GM19193 (cell line): ENCODE measurements around the gene SUPT4H1.

ENCODE experiments used
- POLR2A ChIP-seq: IDR thresholded peaks from 4 replicates; pipeline ENCODE4 v1.6.1; 2011; ENCODE audit not compliant: insufficient read depth, insufficient read length; ENCODE audit errors: extremely low read depth

Gene SUPT4H1

GRCh38 chr17:58351831-58352595, at the start of gene SUPT4H1:
Gene SUPT4H1 (minus strand): TSS chr17:58352201. CDS start chr17:58352135, 66 bp downstream.
- TF ChIP-seq POLR2A, result peak; percentile 95

- no peak for TF ChIP-seq POLR2A
Observed at GRCh38 chr17:58401287-58401686, 49.3 kb upstream of the SUPT4H1 start.

- no peak for TF ChIP-seq POLR2A
Observed at GRCh38 chr17:58400826-58401225, 48.8 kb upstream of the SUPT4H1 start.

- no peak for TF ChIP-seq POLR2A
Observed at GRCh38 chr17:58399974-58400373, 48.0 kb upstream of the SUPT4H1 start.

GRCh38 chr17:58398574-58399266, 46.7 kb upstream of the SUPT4H1 start:
- TF ChIP-seq POLR2A, result no peak

GRCh38 chr17:58396173-58396572, 44.2 kb upstream of the SUPT4H1 start:
- no peak for TF ChIP-seq POLR2A

- TF ChIP-seq POLR2A, result no peak
Observed at GRCh38 chr17:58394534-58395223, 42.7 kb upstream of the SUPT4H1 start.

GRCh38 chr17:58391302-58391984, 39.4 kb upstream of the SUPT4H1 start:
- TF ChIP-seq POLR2A, result no peak

GRCh38 chr17:58390884-58391283, 38.9 kb upstream of the SUPT4H1 start:
- TF ChIP-seq POLR2A, result no peak

- TF ChIP-seq POLR2A, result no peak
Observed at GRCh38 chr17:58388302-58389190, 36.5 kb upstream of the SUPT4H1 start.

GRCh38 chr17:58387834-58388233, 35.8 kb upstream of the SUPT4H1 start:
- no peak for TF ChIP-seq POLR2A

GRCh38 chr17:58386708-58387107, 34.7 kb upstream of the SUPT4H1 start:
- no peak for TF ChIP-seq POLR2A

GRCh38 chr17:58385359-58385899, 33.4 kb upstream of the SUPT4H1 start:
- no peak for TF ChIP-seq POLR2A

- no peak for TF ChIP-seq POLR2A
Observed at GRCh38 chr17:58384897-58385296, 32.9 kb upstream of the SUPT4H1 start.
